Measurements from ENCODE around the gene PDXK.

DNA sequence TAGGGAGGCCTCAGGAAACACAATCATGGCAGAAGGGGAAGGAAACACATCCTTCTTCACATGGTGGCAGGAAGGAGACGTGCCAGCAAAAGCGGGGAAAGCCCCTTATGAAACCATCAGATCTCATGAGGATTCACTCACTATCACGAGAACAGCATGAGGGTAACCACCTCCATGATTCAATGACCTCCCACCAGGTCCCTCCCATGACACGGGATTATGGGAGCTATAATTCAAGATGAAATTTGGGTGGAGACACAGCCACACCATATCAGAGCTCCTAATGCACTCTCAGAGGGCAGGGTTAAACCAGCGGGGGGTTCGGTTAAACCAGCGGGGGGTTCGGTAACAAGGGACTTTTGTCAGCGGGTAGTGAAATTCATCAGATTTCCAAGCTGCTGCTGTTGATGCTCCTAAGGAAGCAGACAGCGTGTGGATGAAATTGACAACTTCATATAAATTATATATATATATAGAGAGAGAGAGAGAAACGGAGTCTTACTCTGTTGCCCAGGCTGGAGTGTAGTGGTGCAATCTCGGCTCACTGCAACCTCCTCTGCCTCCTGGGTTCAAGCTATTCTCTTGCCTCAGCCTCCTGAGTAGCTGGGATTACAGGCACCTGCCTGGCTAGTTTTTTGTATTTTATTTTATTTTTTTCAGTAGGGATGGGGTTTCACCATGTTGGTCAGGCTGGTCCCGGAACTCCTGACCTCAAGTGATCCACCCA lies 52.9 kb downstream of the PDXK start:
- TF ChIP-seq, protein P1, sequence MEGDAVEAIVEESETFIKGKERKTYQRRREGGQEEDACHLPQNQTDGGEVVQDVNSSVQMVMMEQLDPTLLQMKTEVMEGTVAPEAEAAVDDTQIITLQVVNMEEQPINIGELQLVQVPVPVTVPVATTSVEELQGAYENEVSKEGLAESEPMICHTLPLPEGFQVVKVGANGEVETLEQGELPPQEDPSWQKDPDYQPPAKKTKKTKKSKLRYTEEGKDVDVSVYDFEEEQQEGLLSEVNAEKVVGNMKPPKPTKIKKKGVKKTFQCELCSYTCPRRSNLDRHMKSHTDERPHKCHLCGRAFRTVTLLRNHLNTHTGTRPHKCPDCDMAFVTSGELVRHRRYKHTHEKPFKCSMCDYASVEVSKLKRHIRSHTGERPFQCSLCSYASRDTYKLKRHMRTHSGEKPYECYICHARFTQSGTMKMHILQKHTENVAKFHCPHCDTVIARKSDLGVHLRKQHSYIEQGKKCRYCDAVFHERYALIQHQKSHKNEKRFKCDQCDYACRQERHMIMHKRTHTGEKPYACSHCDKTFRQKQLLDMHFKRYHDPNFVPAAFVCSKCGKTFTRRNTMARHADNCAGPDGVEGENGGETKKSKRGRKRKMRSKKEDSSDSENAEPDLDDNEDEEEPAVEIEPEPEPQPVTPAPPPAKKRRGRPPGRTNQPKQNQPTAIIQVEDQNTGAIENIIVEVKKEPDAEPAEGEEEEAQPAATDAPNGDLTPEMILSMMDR (IDR thresholded peaks at IDR 0.05), result no peak
- no peak for TF ChIP-seq EP300 (IDR thresholded peaks at IDR 0.05)

Measured in tibial nerve (tissue), 4 donors.